Neural crest cell (in vitro differentiated cells): ENCODE results near the gene RPS6KB1. TPM values are rescaled to one million over a fixed set of nuclear protein-coding genes. Genes with fewer than 3 reads are reported as not detected.
A peak's percentile ranks its signal among the peaks of the same experiment; 100 is the strongest.
"Not testable (repeated sequence)": the region's sequence is repeated elsewhere in the genome, so short reads cannot be mapped to it uniquely, and the experiment has no call there.

Experiments
- DNase-seq: peaks from one replicate; pipeline ENCODE4 v3.0.0; 2021; ENCODE audit warnings: low read depth, mixed read lengths, low spot score
- H3K27ac Mint-ChIP-seq: one replicate; pipeline ENCODE4 v1.8.0; 2021; ENCODE audit warnings: mild to moderate bottlenecking, mixed read lengths; ENCODE audit not compliant: unreplicated experiment
- H3K27me3 Mint-ChIP-seq: 2 replicates; pipeline ENCODE4 v1.8.0; 2021; ENCODE audit warnings: low read depth, mild to moderate bottlenecking, mixed read lengths
- H3K36me3 Mint-ChIP-seq: 2 replicates; pipeline ENCODE4 v1.8.0; 2021; ENCODE audit warnings: low read depth, mild to moderate bottlenecking, mixed read lengths
- H3K4me1 Mint-ChIP-seq: 2 replicates; pipeline ENCODE4 v1.8.0; 2021; ENCODE audit warnings: mixed read lengths
- H3K4me3 Mint-ChIP-seq: one replicate; pipeline ENCODE4 v1.8.0; 2021; ENCODE audit warnings: mild to moderate bottlenecking, mixed read lengths
- H3K9me3 Mint-ChIP-seq: 2 replicates; pipeline ENCODE4 v1.8.0; 2021; ENCODE audit warnings: mixed read lengths
- total RNA-seq: library from RNA; stranded (reverse); gene quantifications from 2 replicates; pipeline ENCODE4 v1.2.1, GENCODE V29; 2021
- TF ChIP-seq, protein P1 (sequence below): fragments of 200-600 bp; sonication (generic); conservative IDR thresholded peaks from 2 replicates; pipeline ENCODE4 v1.5.0; 2021; ENCODE audit warnings: antibody characterized with exemption, mild to moderate bottlenecking

RPS6KB1 gene
- total RNA-seq, 1 donor from 2014 or later: 36.8 TPM

GRCh38 chr17:59941131-59941530 is 48.2 kb downstream of the RPS6KB1 start:
- no peak for DNase-seq
- peaks cover 5% of the 10 kb centered on the region for H3K36me3 Mint-ChIP-seq
- H3K27me3 Mint-ChIP-seq: no peaks in the 10 kb centered on the region
- H3K4me1 Mint-ChIP-seq: no peaks in the 10 kb centered on the region
- H3K4me3 Mint-ChIP-seq: no peak overlapping the region
- no peak overlapping the region for H3K27ac Mint-ChIP-seq
- no peaks in the 10 kb centered on the region for H3K9me3 Mint-ChIP-seq
- TF ChIP-seq, protein P1, sequence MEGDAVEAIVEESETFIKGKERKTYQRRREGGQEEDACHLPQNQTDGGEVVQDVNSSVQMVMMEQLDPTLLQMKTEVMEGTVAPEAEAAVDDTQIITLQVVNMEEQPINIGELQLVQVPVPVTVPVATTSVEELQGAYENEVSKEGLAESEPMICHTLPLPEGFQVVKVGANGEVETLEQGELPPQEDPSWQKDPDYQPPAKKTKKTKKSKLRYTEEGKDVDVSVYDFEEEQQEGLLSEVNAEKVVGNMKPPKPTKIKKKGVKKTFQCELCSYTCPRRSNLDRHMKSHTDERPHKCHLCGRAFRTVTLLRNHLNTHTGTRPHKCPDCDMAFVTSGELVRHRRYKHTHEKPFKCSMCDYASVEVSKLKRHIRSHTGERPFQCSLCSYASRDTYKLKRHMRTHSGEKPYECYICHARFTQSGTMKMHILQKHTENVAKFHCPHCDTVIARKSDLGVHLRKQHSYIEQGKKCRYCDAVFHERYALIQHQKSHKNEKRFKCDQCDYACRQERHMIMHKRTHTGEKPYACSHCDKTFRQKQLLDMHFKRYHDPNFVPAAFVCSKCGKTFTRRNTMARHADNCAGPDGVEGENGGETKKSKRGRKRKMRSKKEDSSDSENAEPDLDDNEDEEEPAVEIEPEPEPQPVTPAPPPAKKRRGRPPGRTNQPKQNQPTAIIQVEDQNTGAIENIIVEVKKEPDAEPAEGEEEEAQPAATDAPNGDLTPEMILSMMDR: no peak

DNA sequence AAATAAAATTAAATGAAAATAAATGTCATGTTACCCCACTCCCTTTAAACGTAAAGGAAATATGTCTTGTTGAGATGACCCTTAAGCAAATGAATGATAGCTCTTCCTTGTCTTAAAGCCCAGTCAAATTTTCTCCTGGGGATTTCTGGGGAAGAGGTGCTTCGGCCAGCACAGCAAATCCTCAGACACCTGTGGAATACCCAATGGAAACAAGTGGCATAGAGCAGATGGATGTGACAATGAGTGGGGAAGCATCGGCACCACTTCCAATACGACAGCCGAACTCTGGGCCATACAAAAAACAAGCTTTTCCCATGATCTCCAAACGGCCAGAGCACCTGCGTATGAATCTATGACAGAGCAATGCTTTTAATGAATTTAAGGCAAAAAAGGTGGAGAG is 53.5 kb downstream of the RPS6KB1 start:
- not testable (repeated sequence) for H3K27me3 Mint-ChIP-seq, H3K9me3 Mint-ChIP-seq, H3K4me1 Mint-ChIP-seq, H3K27ac Mint-ChIP-seq, H3K36me3 Mint-ChIP-seq, H3K4me3 Mint-ChIP-seq, DNase-seq

GRCh38 chr17:59947310-59947709 is 54.4 kb downstream of the RPS6KB1 start:
- H3K9me3 Mint-ChIP-seq, H3K4me3 Mint-ChIP-seq, H3K36me3 Mint-ChIP-seq, H3K27ac Mint-ChIP-seq, H3K27me3 Mint-ChIP-seq, DNase-seq, H3K4me1 Mint-ChIP-seq: not testable (repeated sequence)

- TF ChIP-seq, protein P1: no peak
- no peaks in the 10 kb centered on the region for H3K9me3 Mint-ChIP-seq
- H3K4me1 Mint-ChIP-seq: no peaks in the 10 kb centered on the region
- DNase-seq: no peak
- H3K27ac Mint-ChIP-seq: no peak overlapping the region
- H3K36me3 Mint-ChIP-seq: no peaks in the 10 kb centered on the region
- no peak overlapping the region for H3K4me3 Mint-ChIP-seq
- no peaks in the 10 kb centered on the region for H3K27me3 Mint-ChIP-seq
Measured at GRCh38 chr17:59950049-59950448, 57.1 kb downstream of the RPS6KB1 start.

DNA sequence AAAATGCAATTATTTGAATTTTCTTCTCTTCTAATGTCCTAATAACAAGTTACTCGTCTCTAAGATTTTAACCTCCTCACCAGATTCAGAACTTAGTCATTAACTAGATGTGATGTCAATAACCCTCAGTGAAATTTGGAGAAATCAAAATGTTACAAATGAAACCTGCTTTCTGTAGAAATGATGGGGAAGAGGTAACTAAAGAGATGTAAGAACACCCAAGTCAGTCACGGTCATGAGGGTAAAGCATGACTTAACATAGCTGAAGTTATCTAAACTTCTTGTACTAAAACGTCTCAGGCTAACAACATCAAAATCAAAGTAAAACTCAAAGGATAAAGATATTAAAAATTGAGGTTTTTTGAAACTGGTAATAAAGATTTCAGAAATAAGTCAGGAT is 61.9 kb downstream of the RPS6KB1 start:
- DNase-seq: no peak
- no peaks in the 10 kb centered on the region for H3K4me1 Mint-ChIP-seq
- H3K36me3 Mint-ChIP-seq: peaks cover 4% of the 10 kb centered on the region
- no peak overlapping the region for H3K27ac Mint-ChIP-seq
- no peaks in the 10 kb centered on the region for H3K27me3 Mint-ChIP-seq
- TF ChIP-seq, protein P1: no peak
- no peaks in the 10 kb centered on the region for H3K9me3 Mint-ChIP-seq
- H3K4me3 Mint-ChIP-seq: no peak overlapping the region

- not testable (repeated sequence) for H3K27ac Mint-ChIP-seq, DNase-seq, H3K9me3 Mint-ChIP-seq, H3K36me3 Mint-ChIP-seq, H3K27me3 Mint-ChIP-seq, H3K4me3 Mint-ChIP-seq
- H3K4me1 Mint-ChIP-seq: peaks cover 14% of the 10 kb centered on the region
Measured at GRCh38 chr17:59959574-59959973, 66.7 kb downstream of the RPS6KB1 start.

- H3K27me3 Mint-ChIP-seq: no peaks in the 10 kb centered on the region
- H3K27ac Mint-ChIP-seq: no peak overlapping the region
- H3K4me3 Mint-ChIP-seq: peak overlapping the region; percentile 80
Measured at GRCh38 chr17:59962739-59963318, 69.9 kb downstream of the RPS6KB1 start.

More at GRCh38 chr17:59962739-59963318, 69.9 kb downstream of the RPS6KB1 start:
- H3K4me1 Mint-ChIP-seq: peaks cover 19% of the 10 kb centered on the region
- DNase-seq: no peak
- H3K9me3 Mint-ChIP-seq: no peaks in the 10 kb centered on the region
- TF ChIP-seq, protein P1: no peak
- H3K36me3 Mint-ChIP-seq: peaks cover 4% of the 10 kb centered on the region
